Vagina (tissue), 2 donors: ENCODE results near the gene IGF2BP3.

Source experiments
- CTCF ChIP-seq, 3 experiments: fragments of 450-650 bp in 2 of 3; fragments of 200-600 bp in 1 of 3; sonication (generic) in 1 of 3; IDR thresholded peaks; one replicate each; pipeline ENCODE4 v1.5.1; 2017 to 2019; ENCODE audit warnings: antibody characterized with exemption in 3 of 3, mild to moderate bottlenecking in 2 of 3, moderate library complexity in 2 of 3
- POLR2A ChIP-seq, 2 donors: fragments of 450-650 bp; IDR thresholded peaks; one replicate each; pipeline ENCODE4 v1.6.1; 2017; ENCODE audit warnings: antibody characterized with exemption in 2 of 2, mild to moderate bottlenecking in 2 of 2, moderate library complexity in 2 of 2
- POLR2AphosphoS5 ChIP-seq, 2 donors: sonication (generic); formaldehyde crosslinking; IDR thresholded peaks; one replicate each; pipeline ENCODE4 v1.9.0; 2017; ENCODE audit warnings: antibody characterized with exemption in 2 of 2, mild to moderate bottlenecking in 2 of 2, low read depth in 1 of 2; ENCODE audit not compliant: insufficient read depth in 1 of 2

DNA sequence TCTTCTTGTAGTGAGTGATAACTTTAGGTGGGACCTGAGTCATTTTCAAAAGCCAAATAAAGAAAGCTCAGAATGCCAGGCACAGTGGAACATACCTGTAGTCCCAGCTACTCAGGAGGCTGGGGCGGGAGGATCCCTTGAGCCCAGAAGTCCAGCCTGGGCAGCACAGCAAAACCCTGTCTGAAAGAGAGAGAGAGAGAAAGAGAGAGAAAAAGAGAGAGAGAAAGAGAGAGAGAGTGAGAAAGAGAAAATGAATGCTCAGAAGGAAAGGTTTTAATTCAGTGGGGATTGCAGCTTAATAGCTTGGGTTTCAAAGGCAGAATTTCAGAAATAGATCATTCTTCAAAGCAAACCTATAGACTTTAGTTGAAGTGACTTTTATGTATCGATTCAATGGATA, 198.0 kb downstream of the IGF2BP3 start:
- TF ChIP-seq POLR2AphosphoS5 (IDR thresholded peaks at IDR 0.05; ENCODE audit: insufficient read depth in 1 of 2, low read depth in 1 of 2), result no peak
- no peak for TF ChIP-seq POLR2A (IDR thresholded peaks at IDR 0.05)
- no peak for TF ChIP-seq CTCF (IDR thresholded peaks at IDR 0.05)
